ENCODE data around the gene ATP6V0E2. TPM values are rescaled to one million over a fixed set of nuclear protein-coding genes. Genes with fewer than 3 reads are reported as not detected.

Gene ATP6V0E2
- total RNA-seq, 1 experiment from 2014 or later: 19.0 TPM

GRCh38 chr7:149824301-149824741, 49.4 kb upstream of the ATP6V0E2 start:
- Histone ChIP-seq H2BK15ac (ENCODE audit: low read depth, low read length) (no peak overlapping the region), H3K23ac (ENCODE audit: insufficient read length, low read depth, low read length) (no peak overlapping the region), H2AFZ (ENCODE audit: low read length) (no peak overlapping the region), H3K4me1 (ENCODE audit: insufficient read depth, low read length) (no peaks in the 10 kb centered on the region), H2AK5ac (ENCODE audit: insufficient read length, low read length) (no peak overlapping the region), H3T11ph (ENCODE audit: low read length) (no peak overlapping the region), H4K20me1 (ENCODE audit: control insufficient read depth, insufficient read depth, insufficient read length) (no peaks in the 10 kb centered on the region), H3K4ac (ENCODE audit: low read depth, low read length) (no peak overlapping the region), H3K14ac (ENCODE audit: insufficient read depth, low read length) (no peak overlapping the region), H3K79me1 (ENCODE audit: insufficient read depth, low read depth, low read length, poor library complexity, severe bottlenecking) (no peaks in the 10 kb centered on the region), H4K5ac (ENCODE audit: insufficient read length, low read depth, low read length) (no peak overlapping the region), H3K79me2 (ENCODE audit: insufficient read depth, low read length) (no peaks in the 10 kb centered on the region), H2BK120ac (ENCODE audit: low read depth, low read length, poor library complexity, severe bottlenecking) (no peak overlapping the region), H3K9me3 (ENCODE audit: control insufficient read depth, low read depth, low read length) (no peaks in the 10 kb centered on the region), H2BK5ac (ENCODE audit: insufficient read length, low read length) (no peak overlapping the region), H4K8ac (replicated peaks; ENCODE audit: insufficient read length, low read depth, low read length) (no peak overlapping the region), H3K9ac (ENCODE audit: extremely low read depth, insufficient read length, low read length) (no peak overlapping the region), H3K23me2 (ENCODE audit: insufficient read length, low read depth, low read length, poor library complexity, severe bottlenecking) (no peaks in the 10 kb centered on the region), H2BK12ac (ENCODE audit: insufficient read length, low read depth, low read length) (no peak overlapping the region), H3K27ac (ENCODE audit: insufficient read length, low read depth, low read length) (no peak overlapping the region), H3K27me3 (ENCODE audit: insufficient read depth, low read length) (no peaks in the 10 kb centered on the region), H4K91ac (ENCODE audit: insufficient read length, low read depth, low read length) (no peak overlapping the region), H3K4me2 (ENCODE audit: insufficient read depth, insufficient read length, low read length) (no peak overlapping the region), H3K18ac (ENCODE audit: insufficient read length, low read depth, low read length) (no peak overlapping the region), H2BK20ac (ENCODE audit: low read depth, low read length, poor library complexity, severe bottlenecking) (no peak overlapping the region), H3K56ac (ENCODE audit: insufficient read length, low read depth, low read length) (no peak overlapping the region)
- no peak for TF ChIP-seq CTCF (conservative IDR thresholded peaks at IDR 0.05)
- H3K27ac Mint-ChIP-seq: no peak overlapping the region
- H3K4me3 Mint-ChIP-seq: no peak overlapping the region
- peaks cover 13% of the 10 kb centered on the region for H3K27me3 Mint-ChIP-seq (ENCODE audit: low read depth)
- H3K9me3 Mint-ChIP-seq: peaks cover 8 to 13% of the 10 kb centered on the region in 2 experiments; a peak in 4 of 5 replicates
- no peak for DNase-seq
- H3K36me3 Mint-ChIP-seq (ENCODE audit: insufficient read depth in 1 of 3, low read depth in 3 of 3): peaks cover 0 to 4% (median 0%) of the 10 kb centered on the region in 3 experiments; a peak in 1 of 7 replicates
- H3K4me1 Mint-ChIP-seq: peaks cover 0 to 3% of the 10 kb centered on the region in 2 experiments; a peak in 1 of 4 replicates
- WGBS (ENCODE audit: extremely low coverage, insufficient read length, low lambda C conversion rate): no CpG with 5 or more reads among the region's 13 CpGs
